GM18498 (cell line): ENCODE results near the gene LCK.
A peak's percentile ranks its signal among the peaks of the same experiment; 100 is the strongest.
"Not testable (repeated sequence)": the region's sequence is repeated elsewhere in the genome, so short reads cannot be mapped to it uniquely, and the experiment has no call there.

Source experiments
- ATAC-seq: cut with Tn5 transposase; IDR thresholded peaks from one replicate; pipeline ENCODE4 v1.9.1; 2021; ENCODE audit warnings: mild to moderate bottlenecking, moderate library complexity; ENCODE audit not compliant: unreplicated experiment

The LCK gene

GRCh38 chr1:32239337-32239736 lies 11.7 kb upstream of the LCK start:
- ATAC-seq: no peak

- no peak for ATAC-seq
Measured at GRCh38 chr1:32239790-32240139, 11.3 kb upstream of the LCK start.

GRCh38 chr1:32240140-32240951 lies 10.7 kb upstream of the LCK start:
- peak; percentile 50 for ATAC-seq

GRCh38 chr1:32241001-32241763 lies 9.9 kb upstream of the LCK start:
- ATAC-seq: peak; percentile 43

- no peak for ATAC-seq
Measured at GRCh38 chr1:32242341-32242851, 8.7 kb upstream of the LCK start.

GRCh38 chr1:32246888-32247273 lies 4.2 kb upstream of the LCK start, which contains the start of gene FAM167B:
FAM167B (plus strand) TSS chr1:32247222; CDS start chr1:32247422, 200 bp downstream.
- ATAC-seq: no peak

- no peak for ATAC-seq
Measured at GRCh38 chr1:32247452-32247851, 3.6 kb upstream of the LCK start.

- no peak for ATAC-seq
Measured at GRCh38 chr1:32247983-32248889, 2.8 kb upstream of the LCK start.

GRCh38 chr1:32249831-32250525 lies 1.1 kb upstream of the LCK start:
- peak; percentile 70 for ATAC-seq

GRCh38 chr1:32255072-32256071 lies 4.3 kb downstream of the LCK start:
- no peak for ATAC-seq

GRCh38 chr1:32256473-32257226 lies 5.6 kb downstream of the LCK start:
- ATAC-seq: no peak

- no peak for ATAC-seq
Measured at GRCh38 chr1:32257227-32257508, 6.1 kb downstream of the LCK start.

- not testable (repeated sequence) for ATAC-seq
Measured at GRCh38 chr1:32263236-32263593, 12.2 kb downstream of the LCK start.

GRCh38 chr1:32263744-32264143 lies 12.7 kb downstream of the LCK start:
- ATAC-seq: no peak

- ATAC-seq: no peak
Measured at GRCh38 chr1:32265846-32266245, 14.8 kb downstream of the LCK start.

GRCh38 chr1:32266921-32267591 lies 16.0 kb downstream of the LCK start:
- ATAC-seq: no peak

GRCh38 chr1:32269744-32270143 lies 18.7 kb downstream of the LCK start:
- no peak for ATAC-seq
